ENCODE data around the gene KCNJ15. TPM values are rescaled to one million over a fixed set of nuclear protein-coding genes. Genes with fewer than 3 reads are reported as not detected.

The KCNJ15 gene
- total RNA-seq, 1 donor from 2014 or later: 2.2 TPM

GRCh38 chr21:38343691-38344090 is 86.9 kb downstream of the KCNJ15 start:
- Mint-ChIP-seq H3K27me3 (ENCODE audit: low read depth, unreplicated experiment) (peaks cover 3% of the 10 kb centered on the region), H3K4me1 (ENCODE audit: low read depth, unreplicated experiment) (peaks cover 11% of the 10 kb centered on the region), H3K4me3 (ENCODE audit: unreplicated experiment) (no peak overlapping the region), H3K36me3 (ENCODE audit: low read depth, unreplicated experiment) (peaks cover 3% of the 10 kb centered on the region), H3K27ac (ENCODE audit: unreplicated experiment) (peak overlapping the region; percentile 43), H3K9me3 (ENCODE audit: unreplicated experiment) (peaks cover 11% of the 10 kb centered on the region)
- Histone ChIP-seq H4K20me1 (ENCODE audit: insufficient read depth, low read length) (no peaks in the 10 kb centered on the region), H3K4me2 (ENCODE audit: low read length) (peak overlapping the region; percentile 42), H3K36me3 (ENCODE audit: insufficient read depth, low read length) (no peaks in the 10 kb centered on the region), H3K9ac (ENCODE audit: low read length) (no peak overlapping the region), H3K9me3 (ENCODE audit: insufficient read depth, low read depth, low read length) (no peaks in the 10 kb centered on the region), H3K27me3 (ENCODE audit: insufficient read depth, low read length) (peaks cover 9% of the 10 kb centered on the region), H3K4me3 (ENCODE audit: insufficient read depth, low read depth, low read length) (no peak overlapping the region), H2AFZ (ENCODE audit: low read depth, low read length) (peak overlapping the region; percentile 11), H3K79me2 (ENCODE audit: insufficient read depth, low read length) (no peaks in the 10 kb centered on the region), H3K27ac (ENCODE audit: low read depth, low read length) (peak overlapping the region; percentile 22), H3K4me1 (ENCODE audit: insufficient read depth, low read length) (peaks cover 23% of the 10 kb centered on the region)
- no peak for TF ChIP-seq CTCF (IDR thresholded peaks at IDR 0.05; ENCODE audit: insufficient read depth, low read depth, low read length)
- TF ChIP-seq EZH2 (IDR thresholded peaks at IDR 0.05; ENCODE audit: insufficient read depth, low read length): no peak
- DNase-seq (ENCODE audit: low read depth): peak; percentile 79
- FAIRE-seq: peak; percentile 72

- H2AFZ ChIP-seq (ENCODE audit: low read depth, low read length): no peak overlapping the region
- H3K4me1 Mint-ChIP-seq (ENCODE audit: low read depth, unreplicated experiment): peaks cover 32% of the 10 kb centered on the region
- no peaks in the 10 kb centered on the region for H3K79me2 ChIP-seq (ENCODE audit: insufficient read depth, low read length)
- no peak overlapping the region for H3K4me3 Mint-ChIP-seq (ENCODE audit: unreplicated experiment)
- TF ChIP-seq EZH2 (IDR thresholded peaks at IDR 0.05; ENCODE audit: insufficient read depth, low read length): no peak
- TF ChIP-seq CTCF (IDR thresholded peaks at IDR 0.05; ENCODE audit: insufficient read depth, low read depth, low read length): no peak
- H4K20me1 ChIP-seq (ENCODE audit: insufficient read depth, low read length): no peaks in the 10 kb centered on the region
- H3K4me3 ChIP-seq (ENCODE audit: insufficient read depth, low read depth, low read length): no peak overlapping the region
- H3K9me3 ChIP-seq (ENCODE audit: insufficient read depth, low read depth, low read length): no peaks in the 10 kb centered on the region
- no peak overlapping the region for H3K27ac ChIP-seq (ENCODE audit: low read depth, low read length)
- no peak overlapping the region for H3K9ac ChIP-seq (ENCODE audit: low read length)
- H3K27ac Mint-ChIP-seq (ENCODE audit: unreplicated experiment): peak overlapping the region; percentile 8
- peaks cover 3% of the 10 kb centered on the region for H3K27me3 Mint-ChIP-seq (ENCODE audit: low read depth, unreplicated experiment)
- no peak for FAIRE-seq
- peaks cover 19% of the 10 kb centered on the region for H3K9me3 Mint-ChIP-seq (ENCODE audit: unreplicated experiment)
- no peaks in the 10 kb centered on the region for H3K36me3 ChIP-seq (ENCODE audit: insufficient read depth, low read length)
- H3K27me3 ChIP-seq (ENCODE audit: insufficient read depth, low read length): peaks cover 5% of the 10 kb centered on the region
- no peak overlapping the region for H3K4me2 ChIP-seq (ENCODE audit: low read length)
- H3K4me1 ChIP-seq (ENCODE audit: insufficient read depth, low read length): peaks cover 48% of the 10 kb centered on the region
- H3K36me3 Mint-ChIP-seq (ENCODE audit: low read depth, unreplicated experiment): peaks cover 3% of the 10 kb centered on the region
- DNase-seq (ENCODE audit: low read depth): no peak
Measured at GRCh38 chr21:38346286-38346685, 89.5 kb downstream of the KCNJ15 start.

GRCh38 chr21:38349111-38349746 is 92.4 kb downstream of the KCNJ15 start:
- peak overlapping the region; percentile 73 for H3K4me2 ChIP-seq (ENCODE audit: low read length)
- H3K27me3 ChIP-seq (ENCODE audit: insufficient read depth, low read length): peaks cover 5% of the 10 kb centered on the region
- H3K4me3 ChIP-seq (ENCODE audit: insufficient read depth, low read depth, low read length): peak overlapping the region; percentile 34
- Mint-ChIP-seq H3K27me3 (ENCODE audit: low read depth, unreplicated experiment) (peaks cover 3% of the 10 kb centered on the region), H3K4me3 (ENCODE audit: unreplicated experiment) (no peak overlapping the region), H3K27ac (ENCODE audit: unreplicated experiment) (peak overlapping the region; percentile 96), H3K9me3 (ENCODE audit: unreplicated experiment) (peaks cover 19% of the 10 kb centered on the region), H3K4me1 (ENCODE audit: low read depth, unreplicated experiment) (peaks cover 39% of the 10 kb centered on the region), H3K36me3 (ENCODE audit: low read depth, unreplicated experiment) (peaks cover 3% of the 10 kb centered on the region)
- FAIRE-seq (no peak), DNase-seq (ENCODE audit: low read depth) (peak; percentile 99)
- no peaks in the 10 kb centered on the region for H3K79me2 ChIP-seq (ENCODE audit: insufficient read depth, low read length)
- no peak for TF ChIP-seq EZH2 (IDR thresholded peaks at IDR 0.05; ENCODE audit: insufficient read depth, low read length)
- no peaks in the 10 kb centered on the region for H3K36me3 ChIP-seq (ENCODE audit: insufficient read depth, low read length)
- no peaks in the 10 kb centered on the region for H4K20me1 ChIP-seq (ENCODE audit: insufficient read depth, low read length)
- H3K4me1 ChIP-seq (ENCODE audit: insufficient read depth, low read length): peaks cover 49% of the 10 kb centered on the region
- no peaks in the 10 kb centered on the region for H3K9me3 ChIP-seq (ENCODE audit: insufficient read depth, low read depth, low read length)
- H3K27ac ChIP-seq (ENCODE audit: low read depth, low read length): peak overlapping the region; percentile 81
- peak overlapping the region; percentile 64 for H3K9ac ChIP-seq (ENCODE audit: low read length)
- H2AFZ ChIP-seq (ENCODE audit: low read depth, low read length): no peak overlapping the region

Measured in astrocyte (in vitro differentiated cells and primary cell).